ENCODE data around the gene GFI1. TPM values are rescaled to one million over a fixed set of nuclear protein-coding genes. Genes with fewer than 3 reads are reported as not detected.

Gene GFI1
- total and polyA plus RNA-seq, 2 of the 13 experiments (the other 11 are each of a cell fraction or from before 2014, with no cell fraction given): 10.3 to 10.5 TPM

DNA sequence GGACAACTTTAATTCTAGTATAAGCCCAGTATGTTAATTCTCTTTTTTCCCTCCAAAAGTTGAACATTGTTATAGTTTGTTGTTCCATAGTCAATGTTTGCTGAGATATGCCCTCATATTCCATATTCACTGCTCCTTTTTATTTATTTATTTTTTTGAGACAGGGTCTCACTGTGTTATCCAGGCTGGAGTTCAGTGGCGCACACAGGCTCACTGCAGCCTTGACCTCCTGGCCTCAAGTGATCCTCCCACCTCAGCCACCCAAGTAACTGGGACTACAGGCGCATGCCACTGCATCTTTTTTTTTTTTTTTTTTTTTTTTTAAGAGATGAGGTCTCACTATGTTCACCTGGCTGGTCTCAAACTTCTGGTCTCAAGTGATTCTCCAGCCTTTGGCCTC is 38.7 kb downstream of the GFI1 start:
- POLR2A ChIA-PET: no interaction called here
- no peak for DNase-seq (ENCODE audit: low spot score)

GRCh38 chr1:92447033-92447681 is 39.6 kb downstream of the GFI1 start:
- Histone ChIP-seq H3K4me3 (replicated peaks in 1 of 3; ENCODE audit: insufficient read depth in 1 of 3, low read depth in 2 of 3, low read length in 3 of 3) (no peak overlapping the region), H3K36me3 (replicated peaks in 1 of 2; ENCODE audit: control insufficient read depth in 1 of 2, insufficient read depth in 2 of 2, low read length in 2 of 2) (no peaks in the 10 kb centered on the region), H3K4me2 (ENCODE audit: low read depth, low read length) (no peak overlapping the region), H3K4me1 (ENCODE audit: insufficient read depth, low read length) (peaks cover 25% of the 10 kb centered on the region), H4K20me1 (ENCODE audit: insufficient read depth, low read length) (no peaks in the 10 kb centered on the region), H3K9me3 (ENCODE audit: low read length) (no peaks in the 10 kb centered on the region), H3K9ac (ENCODE audit: insufficient read depth, low read depth, low read length) (no peak overlapping the region), H3K79me2 (ENCODE audit: insufficient read depth, low read length) (no peaks in the 10 kb centered on the region), H3K27me3 (ENCODE audit: control insufficient read depth in 1 of 2, insufficient read depth in 2 of 2, low read length in 2 of 2) (peaks cover 0 to 4% of the 10 kb centered on the region in 2 experiments; a peak in 1 of 5 replicates), H2AFZ (ENCODE audit: low read length) (no peak overlapping the region), H3K27ac (ENCODE audit: extremely low read length, insufficient read depth, low read length) (no peak overlapping the region)
- 36% methylated on average over 2 of the region's 3 CpGs for WGBS (ENCODE audit: low lambda C conversion rate)
- POLR2A ChIA-PET: no interaction called here
- ATAC-seq (no peak), DNase-seq (ENCODE audit: low spot score) (no peak), FAIRE-seq (no peak)
- in situ Hi-C loops (cut with HindIII; ENCODE audit: extremely low pct_ligation_motif_present, low pct_unique_long_range_greater_than_20kb) (no loop called here), intact Hi-C loops (cut with micrococcal nuclease; ENCODE audit: unreplicated experiment) (no loop called here)
- no TSS peak for BruUV-seq (replicated peaks)
- CTCF ChIA-PET (ENCODE audit: low intra/inter-chr PET ratio, low total read pairs): no interaction called here
- TF ChIP-seq ZNF18 (CRISPR knock-in tag; IDR thresholded peaks at IDR 0.05; ENCODE audit: insufficient replicate concordance) (no peak), DRAP1 (CRISPR knock-in tag; IDR thresholded peaks at IDR 0.05) (no peak), KAT8 (CRISPR knock-in tag; IDR thresholded peaks at IDR 0.05) (no peak), ZNF609 (CRISPR knock-in tag; IDR thresholded peaks at IDR 0.05; ENCODE audit: borderline replicate concordance) (no peak), ZNF296 (CRISPR knock-in tag; conservative IDR thresholded peaks at IDR 0.05) (no peak)

More for the DNA sequence above, 38.7 kb downstream of the GFI1 start:
- no peaks in the 10 kb centered on the region for H3K9me3 ChIP-seq (ENCODE audit: low read length)
- no peak overlapping the region for H3K27ac ChIP-seq (ENCODE audit: extremely low read length, insufficient read depth, low read length)
- no peaks in the 10 kb centered on the region for H4K20me1 ChIP-seq (ENCODE audit: insufficient read depth, low read length)
- in situ Hi-C loops (cut with HindIII; ENCODE audit: extremely low pct_ligation_motif_present, low pct_unique_long_range_greater_than_20kb): no loop called here
- no peaks in the 10 kb centered on the region for H3K36me3 ChIP-seq (replicated peaks in 1 of 2; ENCODE audit: control insufficient read depth in 1 of 2, insufficient read depth in 2 of 2, low read length in 2 of 2)
- CTCF ChIA-PET (ENCODE audit: low intra/inter-chr PET ratio, low total read pairs): no interaction called here
- H3K9ac ChIP-seq (ENCODE audit: insufficient read depth, low read depth, low read length): no peak overlapping the region
- H3K4me2 ChIP-seq (ENCODE audit: low read depth, low read length): no peak overlapping the region
- intact Hi-C loops (cut with micrococcal nuclease; ENCODE audit: unreplicated experiment): no loop called here
- ATAC-seq (no peak), FAIRE-seq (no peak)
- no peaks in the 10 kb centered on the region for H3K79me2 ChIP-seq (ENCODE audit: insufficient read depth, low read length)
- WGBS (ENCODE audit: low lambda C conversion rate): 2% methylated on average over 2 of the region's 2 CpGs
- TF ChIP-seq KMT2B (CRISPR knock-in tag; IDR thresholded peaks at IDR 0.05) (no peak), CC2D1A (CRISPR knock-in tag; IDR thresholded peaks at IDR 0.05) (no peak), NR2F1 (CRISPR knock-in tag; IDR thresholded peaks at IDR 0.05) (peak in 1 of 2 experiments; percentile 40; a peak in 2 of 4 replicates), NR2F6 (IDR thresholded peaks at IDR 0.05) (peak; percentile 75), NR2F6 (CRISPR knock-in tag; IDR thresholded peaks at IDR 0.05) (peak; percentile 67)
- TF ChIP-seq, protein P1, sequence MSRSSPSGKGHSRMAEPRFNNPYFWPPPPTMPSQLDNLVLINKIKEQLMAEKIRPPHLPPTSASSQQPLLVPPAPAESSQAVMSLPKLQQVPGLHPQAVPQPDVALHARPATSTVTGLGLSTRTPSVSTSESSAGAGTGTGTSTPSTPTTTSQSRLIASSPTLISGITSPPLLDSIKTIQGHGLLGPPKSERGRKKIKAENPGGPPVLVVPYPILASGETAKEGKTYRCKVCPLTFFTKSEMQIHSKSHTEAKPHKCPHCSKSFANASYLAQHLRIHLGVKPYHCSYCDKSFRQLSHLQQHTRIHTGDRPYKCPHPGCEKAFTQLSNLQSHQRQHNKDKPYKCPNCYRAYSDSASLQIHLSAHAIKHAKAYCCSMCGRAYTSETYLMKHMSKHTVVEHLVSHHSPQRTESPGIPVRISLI (CRISPR knock-in tag; IDR thresholded peaks at IDR 0.05; ENCODE audit: borderline replicate concordance): peak; percentile 15; the same call in 1 of the 2 replicates
- no peak overlapping the region for H3K4me3 ChIP-seq (replicated peaks in 1 of 3; ENCODE audit: insufficient read depth in 1 of 3, low read depth in 2 of 3, low read length in 3 of 3)
- BruUV-seq (replicated peaks): no TSS peak
- peaks cover 0 to 4% of the 10 kb centered on the region in 2 experiments; a peak in 1 of 5 replicates for H3K27me3 ChIP-seq (ENCODE audit: control insufficient read depth in 1 of 2, insufficient read depth in 2 of 2, low read length in 2 of 2)
- peaks cover 18% of the 10 kb centered on the region for H3K4me1 ChIP-seq (ENCODE audit: insufficient read depth, low read length)
- no peak overlapping the region for H2AFZ ChIP-seq (ENCODE audit: low read length)

All from HepG2 (cell line).